Activated naive CD8-positive, alpha-beta T cell treated with anti-CD3 and anti-CD28 coated beads, Interleukin-2, amount 50 U/mL, for 16 hours (primary cell): Measurements from ENCODE around the gene MAP3K8.

Experiments used
- DNase-seq: peaks from one replicate; pipeline ENCODE4 v3.0.0-alpha.2; 2020; ENCODE audit warnings: low read depth, low spot score

MAP3K8 gene

GRCh38 chr10:30490289-30491000 is 56.5 kb downstream of the MAP3K8 start:
- no peak for DNase-seq

GRCh38 chr10:30491204-30491915 is 57.4 kb downstream of the MAP3K8 start:
- DNase-seq = no peak

GRCh38 chr10:30491916-30492515 is 58.0 kb downstream of the MAP3K8 start:
- DNase-seq = no peak

GRCh38 chr10:30493609-30494530 is 59.9 kb downstream of the MAP3K8 start:
- DNase-seq = no peak

GRCh38 chr10:30494558-30494957 is 60.6 kb downstream of the MAP3K8 start:
- DNase-seq = no peak

- no peak for DNase-seq
Observed at GRCh38 chr10:30495687-30496086, 61.7 kb downstream of the MAP3K8 start.

GRCh38 chr10:30499816-30500215 is 65.8 kb downstream of the MAP3K8 start:
- DNase-seq = no peak

- DNase-seq = no peak
Observed at GRCh38 chr10:30500534-30500933, 66.5 kb downstream of the MAP3K8 start.

- no peak for DNase-seq
Observed at GRCh38 chr10:30500963-30501504, 67.0 kb downstream of the MAP3K8 start.

- DNase-seq = no peak
Observed at GRCh38 chr10:30502266-30503060, 68.5 kb downstream of the MAP3K8 start.

- DNase-seq = no peak
Observed at GRCh38 chr10:30503700-30504266, 69.8 kb downstream of the MAP3K8 start.

GRCh38 chr10:30505543-30506298 is 71.7 kb downstream of the MAP3K8 start:
- no peak for DNase-seq

- no peak for DNase-seq
Observed at GRCh38 chr10:30509508-30509907, 75.5 kb downstream of the MAP3K8 start.

- DNase-seq = no peak
Observed at GRCh38 chr10:30510184-30510931, 76.4 kb downstream of the MAP3K8 start.

GRCh38 chr10:30510932-30511700 is 77.1 kb downstream of the MAP3K8 start:
- DNase-seq = no peak
